Testis (tissue), 2 donors: Measurements from ENCODE around the gene SMARCE1.

Experiments used
- CTCF ChIP-seq, 3 experiments: fragments of 450-650 bp in 2 of 3; fragments of 200-600 bp in 1 of 3; sonication (generic) in 1 of 3; IDR thresholded peaks; one replicate each; pipeline ENCODE4 v1.5.1; 2016 to 2019; ENCODE audit warnings: antibody characterized with exemption in 3 of 3, mild to moderate bottlenecking in 2 of 3, moderate library complexity in 1 of 3
- POLR2A ChIP-seq: fragments of 450-650 bp; IDR thresholded peaks from one replicate; pipeline ENCODE4 v1.6.1; 2017; ENCODE audit warnings: antibody characterized with exemption, mild to moderate bottlenecking, moderate library complexity

DNA sequence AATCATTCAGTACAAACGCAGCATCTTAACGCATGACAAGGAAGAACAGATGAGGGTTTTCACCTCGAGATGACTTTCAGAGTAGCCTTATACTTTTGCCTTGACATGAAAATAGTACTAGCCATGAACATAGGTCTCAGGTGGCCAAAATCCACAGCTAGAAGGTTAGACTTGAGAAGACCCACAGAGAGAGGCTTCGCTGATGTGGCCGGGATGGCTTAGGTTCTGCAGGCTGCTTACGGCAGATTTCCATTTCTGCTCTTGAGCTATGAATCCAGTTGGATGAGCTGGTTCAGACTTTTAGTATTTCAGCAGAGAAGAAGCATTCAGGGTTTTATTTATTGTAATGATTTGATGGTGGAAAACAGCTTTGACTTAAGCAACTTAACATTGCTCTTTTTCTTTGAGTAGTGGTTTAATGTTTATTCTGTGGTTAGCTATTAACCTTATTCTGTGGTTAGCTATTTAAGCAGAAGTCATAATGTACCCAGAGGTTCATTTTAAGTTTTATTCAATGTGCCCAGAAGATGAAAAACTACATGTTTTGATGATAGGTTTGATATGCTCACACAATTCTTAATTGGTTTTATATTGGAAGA is 48.4 kb upstream of the SMARCE1 start:
- TF ChIP-seq CTCF (IDR thresholded peaks at IDR 0.05): no peak
- TF ChIP-seq POLR2A: no peak
